GM10266 (cell line): ENCODE results near the gene C5AR2.
"Not testable (repeated sequence)": the region's sequence is repeated elsewhere in the genome, so short reads cannot be mapped to it uniquely, and the experiment has no call there.

ENCODE experiments used
- DNase-seq: peaks from one replicate; pipeline ENCODE4 v3.0.0; 2012; ENCODE audit errors: extremely low spot score
- TF ChIP-seq, protein P1 (sequence below): IDR thresholded peaks from 2 replicates; pipeline ENCODE4 v1.5.1; 2012; ENCODE audit warnings: mild to moderate bottlenecking, low read depth; ENCODE audit not compliant: control insufficient read depth, insufficient read depth; ENCODE audit errors: missing control alignments

The C5AR2 gene

DNA sequence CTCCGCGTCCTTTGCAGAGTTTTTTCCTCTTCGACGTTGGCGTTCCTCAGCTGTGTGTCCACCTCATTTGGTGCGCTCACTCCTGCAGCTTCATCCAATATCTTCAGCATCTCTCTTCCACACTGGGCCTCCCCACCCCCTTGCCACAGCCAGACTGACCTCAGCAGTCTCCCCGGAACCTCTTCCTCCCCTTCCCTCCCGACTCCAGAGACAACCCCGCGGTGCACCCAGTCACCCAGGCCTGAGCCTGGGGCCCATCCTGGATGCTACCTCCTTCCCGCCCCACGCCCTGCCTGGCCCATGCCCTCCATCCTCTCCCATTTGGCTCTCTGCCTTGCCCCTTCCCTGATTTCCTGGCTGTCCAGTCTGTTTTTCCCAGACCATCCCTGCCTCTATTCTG is 8.1 kb upstream of the C5AR2 start:
- TF ChIP-seq, protein P1, sequence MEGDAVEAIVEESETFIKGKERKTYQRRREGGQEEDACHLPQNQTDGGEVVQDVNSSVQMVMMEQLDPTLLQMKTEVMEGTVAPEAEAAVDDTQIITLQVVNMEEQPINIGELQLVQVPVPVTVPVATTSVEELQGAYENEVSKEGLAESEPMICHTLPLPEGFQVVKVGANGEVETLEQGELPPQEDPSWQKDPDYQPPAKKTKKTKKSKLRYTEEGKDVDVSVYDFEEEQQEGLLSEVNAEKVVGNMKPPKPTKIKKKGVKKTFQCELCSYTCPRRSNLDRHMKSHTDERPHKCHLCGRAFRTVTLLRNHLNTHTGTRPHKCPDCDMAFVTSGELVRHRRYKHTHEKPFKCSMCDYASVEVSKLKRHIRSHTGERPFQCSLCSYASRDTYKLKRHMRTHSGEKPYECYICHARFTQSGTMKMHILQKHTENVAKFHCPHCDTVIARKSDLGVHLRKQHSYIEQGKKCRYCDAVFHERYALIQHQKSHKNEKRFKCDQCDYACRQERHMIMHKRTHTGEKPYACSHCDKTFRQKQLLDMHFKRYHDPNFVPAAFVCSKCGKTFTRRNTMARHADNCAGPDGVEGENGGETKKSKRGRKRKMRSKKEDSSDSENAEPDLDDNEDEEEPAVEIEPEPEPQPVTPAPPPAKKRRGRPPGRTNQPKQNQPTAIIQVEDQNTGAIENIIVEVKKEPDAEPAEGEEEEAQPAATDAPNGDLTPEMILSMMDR: no peak
- DNase-seq: no peak

DNA sequence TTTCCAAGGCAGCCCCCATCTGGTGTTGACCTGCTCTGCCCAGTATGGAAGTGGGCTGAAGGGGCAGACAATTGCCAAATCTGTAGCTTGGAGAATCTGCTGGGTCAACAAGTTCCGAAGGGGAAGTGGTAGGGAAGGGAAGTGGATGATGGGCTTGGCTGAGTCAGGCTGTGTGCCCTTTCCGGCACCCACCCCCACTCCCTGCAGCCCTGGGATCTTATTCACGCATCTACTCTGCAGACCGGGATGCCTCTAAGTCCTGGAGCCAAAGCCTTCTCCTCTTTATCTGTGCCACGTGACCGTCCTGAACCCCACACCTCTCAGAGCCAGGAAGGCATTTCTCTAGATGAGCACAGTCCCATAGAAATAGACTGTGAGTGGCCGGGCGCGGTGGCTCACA is 7.5 kb upstream of the C5AR2 start:
- DNase-seq: no peak
- TF ChIP-seq, protein P1: no peak

DNA sequence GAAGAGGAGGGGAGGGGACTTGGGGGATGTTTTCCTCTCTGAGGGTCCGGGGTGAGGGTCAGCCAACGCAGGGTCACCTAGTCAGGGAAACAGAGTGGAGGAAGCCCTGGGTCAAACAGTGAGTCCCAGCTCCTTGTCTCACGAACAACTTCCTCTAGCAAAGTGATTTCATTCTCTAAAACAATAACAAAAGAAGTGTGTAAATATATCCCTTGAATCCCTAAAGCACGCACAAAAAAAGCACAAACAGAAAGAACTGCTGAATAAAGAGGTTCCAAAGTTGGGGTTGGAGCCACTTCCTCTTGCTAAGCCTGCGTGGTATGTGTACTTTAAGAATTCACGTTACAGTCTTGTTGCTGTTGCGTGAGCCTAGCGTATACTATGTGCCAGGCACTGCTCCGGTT is 1.5 kb upstream of the C5AR2 start:
- no peak for DNase-seq
- TF ChIP-seq, protein P1: no peak

DNA sequence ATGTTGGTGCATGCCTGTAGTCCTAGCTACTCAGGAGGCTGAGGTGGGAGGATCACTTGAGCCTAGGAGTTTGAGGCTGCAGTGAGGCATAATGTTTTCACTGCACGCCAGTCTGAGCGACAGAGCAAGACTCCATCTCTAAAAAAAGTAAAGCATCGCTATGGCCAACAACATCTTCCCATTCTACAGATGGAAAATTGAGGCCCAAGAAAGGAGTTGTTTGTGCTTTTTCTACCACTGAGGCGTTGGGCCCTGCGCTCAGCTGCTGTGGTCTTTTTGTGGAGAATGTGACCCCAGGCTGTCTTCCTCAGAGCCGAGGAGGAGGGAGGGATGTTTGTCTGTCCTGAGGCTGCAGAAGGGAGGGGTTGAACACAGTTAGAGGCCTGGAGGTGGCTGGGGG is 485 bp upstream of the C5AR2 start:
- no peak for DNase-seq

DNA sequence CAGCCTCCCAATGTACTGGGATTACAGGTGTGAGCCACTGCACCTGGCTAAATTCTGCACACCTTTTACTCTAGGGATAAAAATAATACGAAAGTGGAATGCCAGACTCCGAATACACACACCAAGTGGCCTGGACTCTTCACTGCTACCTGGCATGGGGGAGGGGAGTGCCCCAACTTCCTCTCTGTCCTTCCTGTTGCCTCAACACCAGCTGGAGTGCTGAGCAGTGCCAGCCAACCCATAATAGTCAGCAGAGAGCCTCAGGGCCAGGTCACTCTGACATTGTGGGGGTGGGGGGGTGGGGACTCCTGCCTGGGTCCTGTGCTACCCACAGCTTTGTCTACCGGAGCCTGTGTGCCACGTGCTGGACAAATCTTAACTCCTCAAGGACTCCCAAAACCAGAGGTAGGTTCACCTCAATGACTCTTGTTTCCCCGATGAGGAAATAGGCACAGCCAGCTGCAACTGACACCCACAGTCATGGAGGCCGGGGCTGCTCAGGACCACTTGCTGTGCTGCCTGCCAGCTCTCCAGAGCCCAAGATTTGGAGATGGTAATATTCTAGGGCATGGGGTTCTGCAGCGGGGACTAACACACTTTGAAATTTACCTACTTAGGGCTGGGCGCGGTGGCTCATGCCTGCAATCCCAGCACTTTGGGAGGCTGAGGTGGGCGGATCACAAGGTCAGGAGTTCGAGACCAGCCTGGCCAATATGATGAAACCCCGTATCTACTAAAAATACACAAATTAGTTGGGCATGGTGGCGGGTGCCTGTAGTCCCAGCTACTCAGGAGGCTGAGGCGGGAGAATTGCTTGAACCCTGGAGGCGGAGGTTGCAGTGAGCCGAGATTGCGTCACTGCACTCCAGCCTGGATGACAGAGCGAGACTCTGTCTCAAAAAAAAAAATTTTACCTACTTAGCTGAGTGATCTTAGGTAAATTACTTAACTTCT is 5.1 kb downstream of the C5AR2 start:
- DNase-seq: not testable (repeated sequence)

More for the DNA sequence above, 485 bp upstream of the C5AR2 start:
- TF ChIP-seq, protein P1: no peak

DNA sequence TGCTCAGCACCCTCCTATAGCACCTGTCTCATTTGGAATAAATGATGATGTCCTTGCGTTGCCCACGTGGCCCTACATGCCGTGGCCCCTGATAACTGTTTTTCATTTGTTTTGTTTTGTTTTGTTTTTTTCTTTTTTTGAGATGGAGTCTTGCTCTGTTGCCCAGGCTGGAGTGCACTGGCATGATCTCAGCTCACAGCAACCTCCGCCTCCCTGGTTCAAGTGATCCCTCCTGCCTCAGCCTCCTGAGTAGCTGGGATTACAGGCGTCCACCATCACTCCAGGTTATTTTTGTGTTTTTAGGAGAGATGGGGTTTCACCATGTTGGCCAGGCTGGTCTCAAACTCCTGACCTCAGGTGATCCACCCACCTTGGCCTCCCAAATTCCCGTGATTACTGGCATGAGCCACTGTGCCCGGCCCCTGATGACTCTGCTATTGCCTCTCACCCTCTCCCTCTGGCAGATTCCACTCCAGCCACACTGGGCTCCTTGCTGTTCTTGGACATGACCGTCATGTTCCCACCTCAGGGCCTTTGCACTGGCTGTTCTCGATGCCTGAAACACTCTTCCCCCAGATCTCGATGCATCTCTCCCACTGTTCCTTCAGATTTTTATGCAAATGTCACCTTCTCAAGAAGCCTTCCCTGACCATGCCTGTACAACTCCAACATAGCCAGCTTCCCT is 7.4 kb downstream of the C5AR2 start:
- no peak for DNase-seq
- TF ChIP-seq, protein P1: no peak

DNA sequence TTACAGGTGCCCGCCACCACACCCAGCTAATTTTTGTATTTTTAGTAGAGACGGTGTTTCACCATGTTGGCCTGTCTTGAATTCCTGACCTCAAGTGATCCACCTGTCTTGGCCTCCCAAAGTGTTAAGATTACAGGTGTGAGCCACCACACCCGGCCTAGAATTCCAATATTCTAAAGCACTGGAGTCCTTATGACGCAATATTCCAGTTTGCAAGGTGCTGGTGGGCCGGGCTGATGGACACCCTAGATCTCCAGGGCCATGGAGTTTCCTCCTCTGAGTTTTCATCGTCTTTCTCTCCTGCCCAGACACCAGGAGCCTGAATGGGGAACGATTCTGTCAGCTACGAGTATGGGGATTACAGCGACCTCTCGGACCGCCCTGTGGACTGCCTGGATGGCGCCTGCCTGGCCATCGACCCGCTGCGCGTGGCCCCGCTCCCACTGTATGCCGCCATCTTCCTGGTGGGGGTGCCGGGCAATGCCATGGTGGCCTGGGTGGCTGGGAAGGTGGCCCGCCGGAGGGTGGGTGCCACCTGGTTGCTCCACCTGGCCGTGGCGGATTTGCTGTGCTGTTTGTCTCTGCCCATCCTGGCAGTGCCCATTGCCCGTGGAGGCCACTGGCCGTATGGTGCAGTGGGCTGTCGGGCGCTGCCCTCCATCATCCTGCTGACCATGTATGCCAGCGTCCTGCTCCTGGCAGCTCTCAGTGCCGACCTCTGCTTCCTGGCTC is 8.7 kb downstream of the C5AR2 start:
- TF ChIP-seq, protein P1: no peak
- DNase-seq: no peak
